ENCODE data around the gene TBL1X.

DNA sequence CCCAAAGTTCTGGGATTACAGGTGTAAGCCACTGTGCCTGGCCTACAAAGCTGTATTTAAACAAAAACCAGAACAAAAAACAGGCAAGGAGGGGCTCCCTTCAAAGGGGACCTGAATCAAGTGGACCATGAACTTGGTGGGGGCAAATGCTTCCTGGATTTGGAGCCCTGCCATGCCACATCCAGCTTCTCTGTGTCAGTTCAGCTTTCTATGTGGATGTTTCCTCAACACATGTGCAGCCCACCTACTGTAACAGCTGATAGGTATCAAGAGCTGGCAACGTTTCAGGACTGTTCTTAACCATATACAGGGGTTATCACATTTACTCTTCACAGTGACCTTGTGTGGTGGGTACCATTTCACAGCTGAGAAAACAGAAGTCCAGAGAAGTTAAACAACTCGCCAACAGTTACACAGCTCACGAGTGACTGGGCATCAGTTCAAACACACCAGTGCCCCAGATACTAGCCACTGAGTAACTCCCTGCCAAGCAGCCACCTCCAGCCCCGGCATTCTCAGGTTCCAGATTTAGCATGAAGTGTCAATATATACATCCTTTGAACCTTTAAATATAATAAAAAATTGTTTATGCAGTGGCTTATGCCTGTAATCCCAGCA, 293.3 kb downstream of the TBL1X start:
- TF ChIP-seq, protein P1, sequence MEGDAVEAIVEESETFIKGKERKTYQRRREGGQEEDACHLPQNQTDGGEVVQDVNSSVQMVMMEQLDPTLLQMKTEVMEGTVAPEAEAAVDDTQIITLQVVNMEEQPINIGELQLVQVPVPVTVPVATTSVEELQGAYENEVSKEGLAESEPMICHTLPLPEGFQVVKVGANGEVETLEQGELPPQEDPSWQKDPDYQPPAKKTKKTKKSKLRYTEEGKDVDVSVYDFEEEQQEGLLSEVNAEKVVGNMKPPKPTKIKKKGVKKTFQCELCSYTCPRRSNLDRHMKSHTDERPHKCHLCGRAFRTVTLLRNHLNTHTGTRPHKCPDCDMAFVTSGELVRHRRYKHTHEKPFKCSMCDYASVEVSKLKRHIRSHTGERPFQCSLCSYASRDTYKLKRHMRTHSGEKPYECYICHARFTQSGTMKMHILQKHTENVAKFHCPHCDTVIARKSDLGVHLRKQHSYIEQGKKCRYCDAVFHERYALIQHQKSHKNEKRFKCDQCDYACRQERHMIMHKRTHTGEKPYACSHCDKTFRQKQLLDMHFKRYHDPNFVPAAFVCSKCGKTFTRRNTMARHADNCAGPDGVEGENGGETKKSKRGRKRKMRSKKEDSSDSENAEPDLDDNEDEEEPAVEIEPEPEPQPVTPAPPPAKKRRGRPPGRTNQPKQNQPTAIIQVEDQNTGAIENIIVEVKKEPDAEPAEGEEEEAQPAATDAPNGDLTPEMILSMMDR (IDR thresholded peaks at IDR 0.05; ENCODE audit: low read depth, low read length): no peak
- TF ChIP-seq EZH2phosphoT487 (IDR thresholded peaks at IDR 0.05; ENCODE audit: low read depth): no peak
